DND-41 (cell line): ENCODE measurements around the gene ST3GAL4.

Experiments used
- EZH2 ChIP-seq: IDR thresholded peaks from 3 replicates; pipeline ENCODE4 v1.6.1; 2012; ENCODE audit warnings: borderline replicate concordance, low read depth, mild to moderate bottlenecking, moderate library complexity, low read length, inconsistent platforms; ENCODE audit not compliant: severe bottlenecking
- TF ChIP-seq, protein P1 (sequence below): IDR thresholded peaks from 2 replicates; pipeline ENCODE4 v1.5.1; 2012; ENCODE audit warnings: borderline replicate concordance, low read length, moderate library complexity, mild to moderate bottlenecking; ENCODE audit not compliant: poor library complexity, severe bottlenecking; ENCODE audit errors: extremely low read depth

DNA sequence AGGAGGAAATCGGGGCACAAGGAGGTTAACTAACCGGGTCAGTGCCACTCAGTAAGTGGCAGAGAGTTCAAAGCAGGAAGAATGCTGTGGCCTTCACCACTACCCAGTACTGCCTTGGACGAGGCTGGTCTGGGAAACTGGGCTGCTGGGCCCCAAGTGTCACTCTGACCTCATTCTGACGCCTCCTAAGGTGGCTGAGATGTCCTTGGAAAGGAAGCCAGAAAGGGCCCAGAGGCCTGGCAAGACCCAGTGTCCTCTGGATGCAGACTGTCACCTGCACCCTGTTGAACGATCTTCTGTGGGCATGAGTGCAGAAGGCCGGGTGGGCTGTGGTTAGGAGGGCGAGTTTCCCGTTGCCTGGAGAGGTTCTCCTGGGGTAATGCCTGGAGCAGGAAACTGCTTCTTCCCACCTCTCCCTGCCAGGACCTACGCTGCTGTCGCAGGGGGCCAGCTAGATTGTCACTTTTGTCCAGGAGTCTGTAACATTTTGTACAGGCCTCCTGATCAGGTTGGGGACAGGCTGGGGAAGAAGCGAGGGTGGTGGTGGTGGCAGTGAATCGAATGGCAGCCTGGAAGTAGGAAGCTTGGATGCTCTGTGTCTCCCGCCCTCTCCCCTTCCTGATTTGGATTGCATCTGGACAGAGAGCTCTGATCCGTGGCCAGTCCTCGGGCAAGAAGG lies 105.1 kb downstream of the ST3GAL4 start:
- TF ChIP-seq EZH2, result no peak
- TF ChIP-seq, protein P1, sequence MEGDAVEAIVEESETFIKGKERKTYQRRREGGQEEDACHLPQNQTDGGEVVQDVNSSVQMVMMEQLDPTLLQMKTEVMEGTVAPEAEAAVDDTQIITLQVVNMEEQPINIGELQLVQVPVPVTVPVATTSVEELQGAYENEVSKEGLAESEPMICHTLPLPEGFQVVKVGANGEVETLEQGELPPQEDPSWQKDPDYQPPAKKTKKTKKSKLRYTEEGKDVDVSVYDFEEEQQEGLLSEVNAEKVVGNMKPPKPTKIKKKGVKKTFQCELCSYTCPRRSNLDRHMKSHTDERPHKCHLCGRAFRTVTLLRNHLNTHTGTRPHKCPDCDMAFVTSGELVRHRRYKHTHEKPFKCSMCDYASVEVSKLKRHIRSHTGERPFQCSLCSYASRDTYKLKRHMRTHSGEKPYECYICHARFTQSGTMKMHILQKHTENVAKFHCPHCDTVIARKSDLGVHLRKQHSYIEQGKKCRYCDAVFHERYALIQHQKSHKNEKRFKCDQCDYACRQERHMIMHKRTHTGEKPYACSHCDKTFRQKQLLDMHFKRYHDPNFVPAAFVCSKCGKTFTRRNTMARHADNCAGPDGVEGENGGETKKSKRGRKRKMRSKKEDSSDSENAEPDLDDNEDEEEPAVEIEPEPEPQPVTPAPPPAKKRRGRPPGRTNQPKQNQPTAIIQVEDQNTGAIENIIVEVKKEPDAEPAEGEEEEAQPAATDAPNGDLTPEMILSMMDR, result no peak
